ENCODE results near the gene CPLX1.

The CPLX1 gene

GRCh38 chr4:793093-793861 lies 32.7 kb downstream of the CPLX1 start:
- H3K9me3 ChIP-seq (ENCODE audit: control insufficient read depth in 2 of 2, low read length in 2 of 2) = no peaks in the 10 kb centered on the region
- no peaks in the 10 kb centered on the region for H3K36me3 ChIP-seq (ENCODE audit: control insufficient read depth in 2 of 2, insufficient read depth in 2 of 2, low read length in 2 of 2)
- H3K27ac ChIP-seq (ENCODE audit: low read depth in 2 of 2, low read length in 2 of 2) = no peak overlapping the region
- H3K9ac ChIP-seq (ENCODE audit: low read depth in 1 of 2, low read length in 2 of 2) = no peak overlapping the region
- H3K27me3 ChIP-seq (ENCODE audit: control insufficient read depth in 2 of 2, insufficient read depth in 2 of 2, low read length in 2 of 2) = peaks cover 29 to 34% of the 10 kb centered on the region in 2 donors
- H3K4me3 ChIP-seq (ENCODE audit: low read length in 2 of 2) = no peak overlapping the region
- peaks cover 7 to 20% of the 10 kb centered on the region in 2 donors for H3K4me1 ChIP-seq (ENCODE audit: control insufficient read depth in 2 of 2, insufficient read depth in 2 of 2, low read length in 2 of 2)

- H3K36me3 ChIP-seq (ENCODE audit: control insufficient read depth in 2 of 2, insufficient read depth in 2 of 2, low read length in 2 of 2) = no peaks in the 10 kb centered on the region
- H3K27me3 ChIP-seq (ENCODE audit: control insufficient read depth in 2 of 2, insufficient read depth in 2 of 2, low read length in 2 of 2) = peaks cover 30 to 34% of the 10 kb centered on the region in 2 donors
- H3K9me3 ChIP-seq (ENCODE audit: control insufficient read depth in 2 of 2, low read length in 2 of 2) = no peaks in the 10 kb centered on the region
- peak overlapping the region in 1 of 2 donors; percentile 17 for H3K4me3 ChIP-seq (ENCODE audit: low read length in 2 of 2)
- peaks cover 7 to 20% of the 10 kb centered on the region in 2 donors for H3K4me1 ChIP-seq (ENCODE audit: control insufficient read depth in 2 of 2, insufficient read depth in 2 of 2, low read length in 2 of 2)
- no peak overlapping the region for H3K9ac ChIP-seq (ENCODE audit: low read depth in 1 of 2, low read length in 2 of 2)
- no peak overlapping the region for H3K27ac ChIP-seq (ENCODE audit: low read depth in 2 of 2, low read length in 2 of 2)
These were observed 33.3 kb downstream of the CPLX1 start for GRCh38 chr4:792626-793092.

- Histone ChIP-seq H3K27ac (ENCODE audit: low read depth in 2 of 2, low read length in 2 of 2) (no peak overlapping the region), H3K36me3 (ENCODE audit: control insufficient read depth in 2 of 2, insufficient read depth in 2 of 2, low read length in 2 of 2) (no peaks in the 10 kb centered on the region), H3K4me3 (ENCODE audit: low read length in 2 of 2) (peak overlapping the region in 1 of 2 donors; percentile 17), H3K9me3 (ENCODE audit: control insufficient read depth in 2 of 2, low read length in 2 of 2) (no peaks in the 10 kb centered on the region), H3K27me3 (ENCODE audit: control insufficient read depth in 2 of 2, insufficient read depth in 2 of 2, low read length in 2 of 2) (peaks cover 33 to 36% of the 10 kb centered on the region in 2 donors), H3K4me1 (ENCODE audit: control insufficient read depth in 2 of 2, insufficient read depth in 2 of 2, low read length in 2 of 2) (peaks cover 7 to 20% of the 10 kb centered on the region in 2 donors), H3K9ac (ENCODE audit: low read depth in 1 of 2, low read length in 2 of 2) (no peak overlapping the region)
These were observed 33.9 kb downstream of the CPLX1 start for GRCh38 chr4:791898-792625.

GRCh38 chr4:791252-791897 lies 34.6 kb downstream of the CPLX1 start:
- no peaks in the 10 kb centered on the region for H3K36me3 ChIP-seq (ENCODE audit: control insufficient read depth in 2 of 2, insufficient read depth in 2 of 2, low read length in 2 of 2)
- no peak overlapping the region for H3K4me3 ChIP-seq (ENCODE audit: low read length in 2 of 2)
- no peak overlapping the region for H3K9ac ChIP-seq (ENCODE audit: low read depth in 1 of 2, low read length in 2 of 2)
- H3K27ac ChIP-seq (ENCODE audit: low read depth in 2 of 2, low read length in 2 of 2) = no peak overlapping the region
- H3K27me3 ChIP-seq (ENCODE audit: control insufficient read depth in 2 of 2, insufficient read depth in 2 of 2, low read length in 2 of 2) = peaks cover 33 to 40% of the 10 kb centered on the region in 2 donors
- no peaks in the 10 kb centered on the region for H3K9me3 ChIP-seq (ENCODE audit: control insufficient read depth in 2 of 2, low read length in 2 of 2)
- peaks cover 7 to 20% of the 10 kb centered on the region in 2 donors for H3K4me1 ChIP-seq (ENCODE audit: control insufficient read depth in 2 of 2, insufficient read depth in 2 of 2, low read length in 2 of 2)

GRCh38 chr4:790466-790820 lies 35.5 kb downstream of the CPLX1 start:
- Histone ChIP-seq H3K9ac (ENCODE audit: low read depth in 1 of 2, low read length in 2 of 2) (no peak overlapping the region), H3K36me3 (ENCODE audit: control insufficient read depth in 2 of 2, insufficient read depth in 2 of 2, low read length in 2 of 2) (no peaks in the 10 kb centered on the region), H3K27ac (ENCODE audit: low read depth in 2 of 2, low read length in 2 of 2) (no peak overlapping the region), H3K27me3 (ENCODE audit: control insufficient read depth in 2 of 2, insufficient read depth in 2 of 2, low read length in 2 of 2) (peaks cover 34 to 37% of the 10 kb centered on the region in 2 donors), H3K9me3 (ENCODE audit: control insufficient read depth in 2 of 2, low read length in 2 of 2) (no peaks in the 10 kb centered on the region), H3K4me1 (ENCODE audit: control insufficient read depth in 2 of 2, insufficient read depth in 2 of 2, low read length in 2 of 2) (peaks cover 7 to 20% of the 10 kb centered on the region in 2 donors), H3K4me3 (ENCODE audit: low read length in 2 of 2) (no peak overlapping the region)

GRCh38 chr4:789571-790465 lies 36.1 kb downstream of the CPLX1 start:
- Histone ChIP-seq H3K4me3 (ENCODE audit: low read length in 2 of 2) (no peak overlapping the region), H3K9ac (ENCODE audit: low read depth in 1 of 2, low read length in 2 of 2) (no peak overlapping the region), H3K9me3 (ENCODE audit: control insufficient read depth in 2 of 2, low read length in 2 of 2) (no peaks in the 10 kb centered on the region), H3K27me3 (ENCODE audit: control insufficient read depth in 2 of 2, insufficient read depth in 2 of 2, low read length in 2 of 2) (peaks cover 38% of the 10 kb centered on the region in 2 donors), H3K4me1 (ENCODE audit: control insufficient read depth in 2 of 2, insufficient read depth in 2 of 2, low read length in 2 of 2) (peaks cover 7 to 19% of the 10 kb centered on the region in 2 donors), H3K36me3 (ENCODE audit: control insufficient read depth in 2 of 2, insufficient read depth in 2 of 2, low read length in 2 of 2) (no peaks in the 10 kb centered on the region), H3K27ac (ENCODE audit: low read depth in 2 of 2, low read length in 2 of 2) (no peak overlapping the region)

- no peak overlapping the region for H3K9ac ChIP-seq (ENCODE audit: low read depth in 1 of 2, low read length in 2 of 2)
- H3K4me1 ChIP-seq (ENCODE audit: control insufficient read depth in 2 of 2, insufficient read depth in 2 of 2, low read length in 2 of 2) = peaks cover 7 to 19% of the 10 kb centered on the region in 2 donors
- H3K27me3 ChIP-seq (ENCODE audit: control insufficient read depth in 2 of 2, insufficient read depth in 2 of 2, low read length in 2 of 2) = peaks cover 31% of the 10 kb centered on the region in 2 donors
- no peaks in the 10 kb centered on the region for H3K36me3 ChIP-seq (ENCODE audit: control insufficient read depth in 2 of 2, insufficient read depth in 2 of 2, low read length in 2 of 2)
- H3K27ac ChIP-seq (ENCODE audit: low read depth in 2 of 2, low read length in 2 of 2) = no peak overlapping the region
- H3K9me3 ChIP-seq (ENCODE audit: control insufficient read depth in 2 of 2, low read length in 2 of 2) = no peaks in the 10 kb centered on the region
- no peak overlapping the region for H3K4me3 ChIP-seq (ENCODE audit: low read length in 2 of 2)
These were observed 37.2 kb downstream of the CPLX1 start for GRCh38 chr4:788636-789297.

GRCh38 chr4:788006-788635 lies 37.8 kb downstream of the CPLX1 start:
- Histone ChIP-seq H3K9me3 (ENCODE audit: control insufficient read depth in 2 of 2, low read length in 2 of 2) (no peaks in the 10 kb centered on the region), H3K27ac (ENCODE audit: low read depth in 2 of 2, low read length in 2 of 2) (no peak overlapping the region), H3K36me3 (ENCODE audit: control insufficient read depth in 2 of 2, insufficient read depth in 2 of 2, low read length in 2 of 2) (no peaks in the 10 kb centered on the region), H3K9ac (ENCODE audit: low read depth in 1 of 2, low read length in 2 of 2) (no peak overlapping the region), H3K4me3 (ENCODE audit: low read length in 2 of 2) (no peak overlapping the region), H3K4me1 (ENCODE audit: control insufficient read depth in 2 of 2, insufficient read depth in 2 of 2, low read length in 2 of 2) (peaks cover 8 to 19% of the 10 kb centered on the region in 2 donors), H3K27me3 (ENCODE audit: control insufficient read depth in 2 of 2, insufficient read depth in 2 of 2, low read length in 2 of 2) (peaks cover 24% of the 10 kb centered on the region in 2 donors)

GRCh38 chr4:787561-787981 lies 38.4 kb downstream of the CPLX1 start:
- no peaks in the 10 kb centered on the region for H3K9me3 ChIP-seq (ENCODE audit: control insufficient read depth in 2 of 2, low read length in 2 of 2)
- H3K27me3 ChIP-seq (ENCODE audit: control insufficient read depth in 2 of 2, insufficient read depth in 2 of 2, low read length in 2 of 2) = peaks cover 19 to 20% of the 10 kb centered on the region in 2 donors
- H3K9ac ChIP-seq (ENCODE audit: low read depth in 1 of 2, low read length in 2 of 2) = no peak overlapping the region
- H3K36me3 ChIP-seq (ENCODE audit: control insufficient read depth in 2 of 2, insufficient read depth in 2 of 2, low read length in 2 of 2) = no peaks in the 10 kb centered on the region
- H3K27ac ChIP-seq (ENCODE audit: low read depth in 2 of 2, low read length in 2 of 2) = no peak overlapping the region
- peaks cover 7 to 15% of the 10 kb centered on the region in 2 donors for H3K4me1 ChIP-seq (ENCODE audit: control insufficient read depth in 2 of 2, insufficient read depth in 2 of 2, low read length in 2 of 2)
- no peak overlapping the region for H3K4me3 ChIP-seq (ENCODE audit: low read length in 2 of 2)

Measured in mucosa of rectum (tissue), 2 donors.